Mammary epithelial cell (primary cell): Measurements from ENCODE around the gene MEIS1.

Experiments used
- CTCF ChIP-seq, 2 donors: IDR thresholded peaks in 1 of 2; conservative IDR thresholded peaks in 1 of 2; 2 replicates each; pipeline ENCODE4 v1.5.1; 2011 to 2012; ENCODE audit warnings: inconsistent platforms in 2 of 2, low read length in 2 of 2, mild to moderate bottlenecking in 2 of 2, control low read depth in 1 of 2, low read depth in 1 of 2; ENCODE audit not compliant: insufficient read depth in 1 of 2; ENCODE audit errors: extremely low read depth in 1 of 2
- EZH2 ChIP-seq: IDR thresholded peaks from 2 replicates; pipeline ENCODE4 v1.6.1; 2012; ENCODE audit warnings: low read length, inconsistent platforms, borderline replicate concordance

GRCh38 chr2:66522611-66523376, 87.9 kb downstream of the MEIS1 start:
- TF ChIP-seq CTCF (conservative IDR thresholded peaks at IDR 0.05 in 1 of 2, IDR thresholded peaks at IDR 0.05 in 1 of 2; ENCODE audit: extremely low read depth in 1 of 2, insufficient read depth in 1 of 2, low read depth in 1 of 2, low read length in 2 of 2) (no peak), EZH2 (no peak)
